MM.1S (cell line): ENCODE measurements around the gene SLC23A1.

Experiments
- DNase-seq: peaks from one replicate; pipeline ENCODE4 v3.0.0-alpha.2; 2015
- H2AFZ ChIP-seq: fragments of 300-600 bp; sonication (generic); 2 replicates; pipeline ENCODE4 v1.6.0; 2016; ENCODE audit warnings: antibody characterized with exemption, low read length
- H3F3A ChIP-seq: fragments of 300-600 bp; sonication (generic); 2 replicates; pipeline ENCODE4 v1.6.1; 2016; ENCODE audit warnings: mild to moderate bottlenecking, antibody characterized with exemption, low read length, moderate library complexity, mixed read lengths; ENCODE audit not compliant: insufficient read depth
- H3K27ac ChIP-seq: fragments of 300-600 bp; sonication (generic); 2 replicates; pipeline ENCODE4 v1.5.1; 2016; ENCODE audit warnings: mild to moderate bottlenecking, low read length
- H3K27me3 ChIP-seq: fragments of 300-600 bp; sonication (generic); replicated peaks from 2 replicates; pipeline ENCODE4 v1.6.0; 2016; ENCODE audit warnings: low read length; ENCODE audit not compliant: insufficient read depth
- H3K36me3 ChIP-seq: fragments of 300-600 bp; sonication (generic); replicated peaks from 2 replicates; pipeline ENCODE4 v1.6.1; 2016; ENCODE audit warnings: mild to moderate bottlenecking, low read length, mixed read lengths; ENCODE audit not compliant: insufficient read depth
- H3K4me1 ChIP-seq: fragments of 300-600 bp; sonication (generic); 2 replicates; pipeline ENCODE4 v1.6.1; 2016; ENCODE audit warnings: low read length, mixed read lengths
- H3K4me2 ChIP-seq: fragments of 300-600 bp; sonication (generic); 2 replicates; pipeline ENCODE4 v1.6.0; 2016; ENCODE audit warnings: low read depth, low read length
- H3K4me3 ChIP-seq: fragments of 300-600 bp; sonication (generic); 2 replicates; pipeline ENCODE4 v1.5.1; 2016; ENCODE audit warnings: low read length, mixed read lengths
- H3K79me2 ChIP-seq: fragments of 300-600 bp; sonication (generic); 2 replicates; pipeline ENCODE4 v1.6.1; 2016; ENCODE audit warnings: mixed run types, low read length, mixed read lengths
- H3K9ac ChIP-seq: fragments of 300-600 bp; sonication (generic); 2 replicates; pipeline ENCODE4 v1.6.1; 2016; ENCODE audit warnings: low read length, mixed read lengths
- H3K9me2 ChIP-seq: fragments of 300-600 bp; sonication (generic); replicated peaks from 2 replicates; pipeline ENCODE4 v1.6.1; 2016; ENCODE audit warnings: mild to moderate bottlenecking, low read length, mixed read lengths; ENCODE audit not compliant: insufficient read depth
- H3K9me3 ChIP-seq: fragments of 300-600 bp; sonication (generic); replicated peaks from 2 replicates; pipeline ENCODE4 v1.6.1; 2016; ENCODE audit warnings: mild to moderate bottlenecking, low read length, mixed read lengths; ENCODE audit not compliant: insufficient read depth
- H4K20me1 ChIP-seq: fragments of 300-600 bp; sonication (generic); 2 replicates; pipeline ENCODE4 v1.6.1; 2016; ENCODE audit warnings: mild to moderate bottlenecking, low read length, moderate library complexity, mixed read lengths; ENCODE audit not compliant: insufficient read depth
- CTCF ChIP-seq: fragments of 300-600 bp; sonication (generic); IDR thresholded peaks from 2 replicates; pipeline ENCODE4 v1.5.1; 2016; ENCODE audit warnings: antibody characterized with exemption, low read length, mixed read lengths
- EZH2 ChIP-seq: fragments of 300-600 bp; sonication (generic); optimal IDR thresholded peaks from 2 replicates; pipeline ENCODE3; 2017; ENCODE audit warnings: low read depth, mild to moderate bottlenecking, antibody characterized with exemption, low read length, mixed read lengths
- EZH2phosphoT487 ChIP-seq: fragments of 300-600 bp; sonication (generic); IDR thresholded peaks from 2 replicates; pipeline ENCODE4 v1.6.1; 2018; ENCODE audit warnings: antibody characterized with exemption, low read length

SLC23A1 gene

GRCh38 chr5:139394654-139395566, 11.8 kb upstream of the SLC23A1 start, which contains the start of gene PROB1:
Gene PROB1 (minus strand): TSS chr5:139395104. CDS start chr5:139395081, 23 bp downstream.
- peaks cover 31% of the 10 kb centered on the region for H3F3A ChIP-seq
- H3K4me3 ChIP-seq = peak within 1 kb of the TSS; percentile 74
- DNase-seq = no peak
- H4K20me1 ChIP-seq = no peaks in the 10 kb centered on the region
- H3K9me2 ChIP-seq = no peaks in the 10 kb centered on the region
- peaks cover 55% of the 10 kb centered on the region for H3K79me2 ChIP-seq
- H3K9me3 ChIP-seq = no peaks in the 10 kb centered on the region
- H3K4me2 ChIP-seq = peak within 1 kb of the TSS; percentile 98
- H2AFZ ChIP-seq = peak within 1 kb of the TSS; percentile 60
- no peak for TF ChIP-seq EZH2phosphoT487
- TF ChIP-seq CTCF = no peak
- TF ChIP-seq EZH2 = no peak
- H3K4me1 ChIP-seq = peaks cover 18% of the 10 kb centered on the region
- H3K27me3 ChIP-seq = no peaks in the 10 kb centered on the region
- no peaks in the 10 kb centered on the region for H3K36me3 ChIP-seq
- peak within 1 kb of the TSS; percentile 96 for H3K9ac ChIP-seq
- H3K27ac ChIP-seq = peak within 1 kb of the TSS; percentile 98; the same call in 1 of the 2 replicates

- Histone ChIP-seq H3K36me3 (no peaks in the 10 kb centered on the region), H3F3A (peaks cover 36% of the 10 kb centered on the region), H4K20me1 (no peaks in the 10 kb centered on the region), H3K4me1 (peaks cover 19% of the 10 kb centered on the region), H3K79me2 (peaks cover 61% of the 10 kb centered on the region), H3K27ac (peak overlapping the region; percentile 98; the same call in 1 of the 2 replicates), H3K9me2 (no peaks in the 10 kb centered on the region), H3K4me2 (peak overlapping the region; percentile 98), H3K9me3 (no peaks in the 10 kb centered on the region), H2AFZ (peak overlapping the region; percentile 60), H3K9ac (peak overlapping the region; percentile 96), H3K4me3 (peak overlapping the region; percentile 74), H3K27me3 (no peaks in the 10 kb centered on the region)
- DNase-seq = peak; percentile 82
- TF ChIP-seq EZH2 = no peak
- TF ChIP-seq EZH2phosphoT487 = no peak
- peak; percentile 81 for TF ChIP-seq CTCF
These were observed 11.1 kb upstream of the SLC23A1 start for GRCh38 chr5:139394123-139394653.

- Histone ChIP-seq H3F3A (peaks cover 42% of the 10 kb centered on the region), H3K9me3 (no peaks in the 10 kb centered on the region), H3K9ac (peak overlapping the region; percentile 96), H3K79me2 (peaks cover 67% of the 10 kb centered on the region), H3K36me3 (no peaks in the 10 kb centered on the region), H3K27ac (peak overlapping the region; percentile 98), H3K27me3 (no peaks in the 10 kb centered on the region), H4K20me1 (no peaks in the 10 kb centered on the region), H3K4me3 (peak overlapping the region; percentile 74), H2AFZ (peak overlapping the region; percentile 60), H3K4me2 (peak overlapping the region; percentile 98), H3K9me2 (no peaks in the 10 kb centered on the region), H3K4me1 (peaks cover 19% of the 10 kb centered on the region)
- TF ChIP-seq EZH2phosphoT487 (no peak), CTCF (no peak), EZH2 (no peak)
- no peak for DNase-seq
These were observed 10.5 kb upstream of the SLC23A1 start for GRCh38 chr5:139393497-139394122.
